Brain microvascular endothelial cell (primary cell): ENCODE data around the gene ZBTB38.

Experiments used
- DNase-seq: peaks from one replicate; pipeline ENCODE4 v3.0.0-alpha.2; 2020
- H3K27ac ChIP-seq: fragments of 250-450 bp; sonication (Bioruptor Pico); 2 replicates; pipeline ENCODE4 v1.5.1; 2020; ENCODE audit warnings: mild to moderate bottlenecking, moderate library complexity
- H3K27me3 ChIP-seq: fragments of 250-450 bp; sonication (Bioruptor Pico); replicated peaks from 2 replicates; pipeline ENCODE4 v1.5.1; 2020; ENCODE audit warnings: mild to moderate bottlenecking
- H3K36me3 ChIP-seq: fragments of 250-450 bp; sonication (Bioruptor Pico); replicated peaks from 2 replicates; pipeline ENCODE4 v1.5.1; 2020; ENCODE audit warnings: mild to moderate bottlenecking
- H3K4me3 ChIP-seq: 2 replicates; pipeline ENCODE4 v1.5.1; 2011; ENCODE audit warnings: low read depth, mild to moderate bottlenecking, control low read depth, low read length, moderate library complexity
- in situ Hi-C: cut with HindIII; loops from 2 replicates; pipeline ENCODE4 v1.10.0; 2017; ENCODE audit warnings: low sequenced_read_pairs, low pct_ligation_motif_present
- TF ChIP-seq, protein P1 (sequence below): IDR thresholded peaks from 2 replicates; pipeline ENCODE4 v1.5.1; 2011; ENCODE audit warnings: low read depth, mild to moderate bottlenecking, moderate library complexity, low read length, control low read depth, inconsistent platforms; ENCODE audit errors: missing control alignments

Gene ZBTB38

DNA sequence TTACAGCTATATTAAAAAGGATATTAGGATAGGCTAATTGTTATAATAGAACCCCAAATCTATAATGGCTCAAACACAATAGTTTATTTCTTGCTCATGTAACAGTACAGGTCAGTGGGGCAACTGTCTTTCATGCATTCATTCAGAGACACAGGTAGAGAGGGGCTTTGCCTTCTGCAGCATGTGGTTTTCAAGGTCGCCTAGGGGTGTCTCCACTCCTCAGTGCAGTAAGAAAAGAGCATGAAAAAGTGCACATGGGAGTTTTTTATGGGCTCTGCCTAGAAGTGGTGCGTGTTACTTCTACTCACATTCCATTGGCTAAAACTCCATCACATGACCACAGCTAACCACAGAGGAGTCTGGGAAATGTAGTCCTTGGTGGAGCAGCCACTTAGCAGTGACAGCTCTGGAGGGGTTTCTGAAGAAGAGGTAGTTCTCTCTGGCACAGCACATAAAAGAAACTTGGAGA lies 1.8 kb downstream of the ZBTB38 start:
- Histone ChIP-seq H3K27ac (peak overlapping the region; percentile 100), H3K4me3 (peak overlapping the region; percentile 50), H3K36me3 (peaks cover 32% of the 10 kb centered on the region), H3K27me3 (no peaks in the 10 kb centered on the region)
- DNase-seq: peak; percentile 92
- in situ Hi-C loops: no loop called here
- TF ChIP-seq, protein P1, sequence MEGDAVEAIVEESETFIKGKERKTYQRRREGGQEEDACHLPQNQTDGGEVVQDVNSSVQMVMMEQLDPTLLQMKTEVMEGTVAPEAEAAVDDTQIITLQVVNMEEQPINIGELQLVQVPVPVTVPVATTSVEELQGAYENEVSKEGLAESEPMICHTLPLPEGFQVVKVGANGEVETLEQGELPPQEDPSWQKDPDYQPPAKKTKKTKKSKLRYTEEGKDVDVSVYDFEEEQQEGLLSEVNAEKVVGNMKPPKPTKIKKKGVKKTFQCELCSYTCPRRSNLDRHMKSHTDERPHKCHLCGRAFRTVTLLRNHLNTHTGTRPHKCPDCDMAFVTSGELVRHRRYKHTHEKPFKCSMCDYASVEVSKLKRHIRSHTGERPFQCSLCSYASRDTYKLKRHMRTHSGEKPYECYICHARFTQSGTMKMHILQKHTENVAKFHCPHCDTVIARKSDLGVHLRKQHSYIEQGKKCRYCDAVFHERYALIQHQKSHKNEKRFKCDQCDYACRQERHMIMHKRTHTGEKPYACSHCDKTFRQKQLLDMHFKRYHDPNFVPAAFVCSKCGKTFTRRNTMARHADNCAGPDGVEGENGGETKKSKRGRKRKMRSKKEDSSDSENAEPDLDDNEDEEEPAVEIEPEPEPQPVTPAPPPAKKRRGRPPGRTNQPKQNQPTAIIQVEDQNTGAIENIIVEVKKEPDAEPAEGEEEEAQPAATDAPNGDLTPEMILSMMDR: peak; percentile 39

DNA sequence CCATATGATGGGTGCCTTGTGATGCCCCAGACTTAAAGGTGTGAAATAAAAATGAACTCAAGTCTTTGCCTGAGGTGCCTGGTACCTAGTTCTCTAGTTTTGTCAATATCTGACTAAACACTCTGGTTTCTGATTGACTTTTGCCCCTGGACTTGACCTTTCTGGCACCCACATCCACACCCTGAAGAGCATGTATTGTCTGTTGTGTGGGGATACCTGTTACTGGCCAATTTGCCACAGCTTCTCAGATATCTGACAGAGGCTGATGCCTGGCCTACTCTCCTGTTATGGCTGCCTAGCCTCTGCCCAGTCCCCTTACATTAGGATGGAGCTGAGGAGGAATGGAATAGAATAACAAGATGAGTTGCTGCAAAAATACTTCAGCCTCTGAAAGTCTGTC lies 3.6 kb downstream of the ZBTB38 start:
- in situ Hi-C loops: no loop called here
- Histone ChIP-seq H3K27ac (peak overlapping the region; percentile 4), H3K36me3 (peaks cover 49% of the 10 kb centered on the region), H3K4me3 (no peak overlapping the region), H3K27me3 (no peaks in the 10 kb centered on the region)
- DNase-seq: no peak
- TF ChIP-seq, protein P1: no peak

DNA sequence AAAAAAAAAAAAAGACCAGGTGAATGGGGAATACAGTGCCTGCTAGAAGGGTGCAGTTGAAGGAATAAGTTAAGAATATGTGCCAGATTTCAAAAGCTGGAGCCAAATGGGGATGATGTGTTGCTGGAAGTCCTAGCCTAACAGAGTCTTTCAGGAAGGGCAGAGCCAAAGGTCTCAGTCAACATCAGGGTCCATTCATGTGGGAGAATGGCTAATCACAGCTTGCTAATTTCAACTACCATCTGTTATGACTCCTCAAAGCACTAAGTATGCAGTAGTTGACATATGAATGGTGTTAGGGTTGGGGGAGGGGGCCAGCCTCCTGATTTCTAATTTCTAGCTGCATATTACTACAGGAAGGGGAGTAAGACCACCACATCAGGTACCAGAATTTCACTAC lies 4.4 kb downstream of the ZBTB38 start:
- Histone ChIP-seq H3K27ac (no peak overlapping the region), H3K36me3 (peaks cover 49% of the 10 kb centered on the region), H3K27me3 (no peaks in the 10 kb centered on the region), H3K4me3 (no peak overlapping the region)
- in situ Hi-C loops: no loop called here
- TF ChIP-seq, protein P1: no peak
- no peak for DNase-seq

DNA sequence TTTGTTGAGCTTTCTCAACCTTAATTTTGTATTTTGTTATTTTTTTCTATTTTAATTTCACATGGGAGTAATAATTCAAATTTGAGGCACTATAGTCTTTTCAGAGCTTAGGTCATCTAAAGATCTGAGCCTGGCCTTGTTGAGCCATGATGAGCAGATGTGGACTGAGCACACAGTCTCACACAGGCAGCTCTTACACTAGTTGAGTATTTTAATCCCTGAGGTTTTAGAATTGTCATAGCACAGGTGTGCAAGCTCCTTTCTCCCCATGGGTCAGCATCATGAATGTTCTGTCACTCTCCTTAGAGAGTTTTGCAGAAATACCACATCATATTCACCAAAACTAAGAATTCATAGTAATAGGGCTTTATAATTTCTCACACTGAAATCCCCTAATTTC lies 4.9 kb downstream of the ZBTB38 start:
- in situ Hi-C loops: no loop called here
- no peak for DNase-seq
- Histone ChIP-seq H3K27ac (peak overlapping the region; percentile 33), H3K27me3 (no peaks in the 10 kb centered on the region), H3K36me3 (peaks cover 50% of the 10 kb centered on the region), H3K4me3 (no peak overlapping the region)
- TF ChIP-seq, protein P1: no peak

DNA sequence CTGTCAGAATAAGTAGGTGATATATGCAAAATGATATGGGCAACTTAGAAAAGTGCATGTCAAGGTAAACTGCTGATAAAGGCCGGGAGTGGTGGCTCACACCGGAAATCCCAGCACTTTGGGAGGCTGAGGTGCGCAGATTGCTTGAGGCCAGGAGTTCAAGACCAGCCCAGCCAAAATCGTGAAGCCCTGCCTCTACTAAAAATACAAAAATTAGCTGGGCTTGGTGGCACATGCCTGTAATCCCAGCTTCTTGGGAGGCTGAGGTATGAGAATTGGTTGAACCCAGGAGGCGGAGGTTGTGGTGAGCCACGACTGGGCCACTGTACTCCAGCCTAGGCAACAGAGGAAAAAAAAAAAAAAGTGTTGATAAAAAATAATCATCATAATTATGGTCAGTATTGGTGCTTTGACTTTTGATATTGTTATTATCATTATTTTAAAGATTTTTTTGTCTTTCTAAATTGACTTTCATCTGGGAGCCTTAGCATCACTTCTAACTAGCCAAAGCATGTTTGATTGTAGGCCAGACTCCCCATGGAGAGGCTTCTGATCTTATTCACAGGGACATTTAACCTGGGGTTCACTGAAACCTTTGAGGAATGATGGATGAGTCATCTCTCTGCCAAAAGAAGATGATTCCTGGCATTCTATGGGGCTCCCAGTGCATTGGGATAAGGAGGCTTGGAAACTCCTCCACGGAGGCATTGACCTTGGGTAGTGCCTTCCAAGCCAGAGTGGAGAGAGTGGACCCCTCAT lies 5.6 kb downstream of the ZBTB38 start:
- DNase-seq: peak; percentile 37
- no peak overlapping the region for H3K4me3 ChIP-seq
- in situ Hi-C loops: no loop called here
- TF ChIP-seq, protein P1: no peak
- H3K36me3 ChIP-seq: peaks cover 57% of the 10 kb centered on the region
- peak overlapping the region; percentile 33 for H3K27ac ChIP-seq
- H3K27me3 ChIP-seq: no peaks in the 10 kb centered on the region
